Fibroblast of the aortic adventitia (primary cell): ENCODE data around the gene CST1. TPM values are rescaled to one million over a fixed set of nuclear protein-coding genes. Genes with fewer than 3 reads are reported as not detected.
"Not testable (repeated sequence)": the region's sequence is repeated elsewhere in the genome, so short reads cannot be mapped to it uniquely, and the experiment has no call there.

ENCODE experiments used
- DNase-seq: peaks from one replicate; pipeline ENCODE4 v3.0.0-alpha.2; 2010; ENCODE audit warnings: low read depth
- H3K4me3 ChIP-seq: 2 replicates; pipeline ENCODE4 v1.5.1; 2011; ENCODE audit warnings: low read depth, mild to moderate bottlenecking, control low read depth, low read length, moderate library complexity
- CTCF ChIP-seq: IDR thresholded peaks from 2 replicates; pipeline ENCODE4 v1.5.1; 2011; ENCODE audit warnings: mild to moderate bottlenecking, low read length, control low read depth, inconsistent platforms; ENCODE audit not compliant: insufficient read depth
- total RNA-seq: library from RNA; depleted of rRNA; stranded (reverse); fragments of >200 nt; gene quantifications from 2 replicates; pipeline ENCODE4 v1.2.3, GENCODE V29; 2012; ENCODE audit warnings: low replicate concordance

The CST1 gene
- total RNA-seq, 1 donor: 0.63 TPM

- DNase-seq: no peak
- H3K4me3 ChIP-seq: no peak overlapping the region
- no peak for TF ChIP-seq CTCF
These were observed 25.5 kb upstream of the CST1 start for GRCh38 chr20:23776067-23776771.

- DNase-seq: no peak
- TF ChIP-seq CTCF: no peak
These were observed 23.3 kb upstream of the CST1 start for GRCh38 chr20:23774081-23774480.

GRCh38 chr20:23773579-23773978, 22.8 kb upstream of the CST1 start:
- DNase-seq: no peak
- no peak for TF ChIP-seq CTCF
- no peak overlapping the region for H3K4me3 ChIP-seq

More at GRCh38 chr20:23774081-23774480, 23.3 kb upstream of the CST1 start:
- no peak overlapping the region for H3K4me3 ChIP-seq

- DNase-seq: no peak
- TF ChIP-seq CTCF: no peak
- no peak overlapping the region for H3K4me3 ChIP-seq
These were observed 22.4 kb upstream of the CST1 start for GRCh38 chr20:23773127-23773526.

- no peak overlapping the region for H3K4me3 ChIP-seq
- no peak for TF ChIP-seq CTCF
- DNase-seq: no peak
These were observed 21.3 kb upstream of the CST1 start for GRCh38 chr20:23772074-23772473.

GRCh38 chr20:23770384-23770783, 19.6 kb upstream of the CST1 start:
- H3K4me3 ChIP-seq: no peak overlapping the region
- no peak for TF ChIP-seq CTCF
- DNase-seq: no peak

GRCh38 chr20:23768520-23768919, 17.8 kb upstream of the CST1 start:
- not testable (repeated sequence) for DNase-seq, H3K4me3 ChIP-seq
